ENCODE data around the gene OSBPL5.

- no peak for TF ChIP-seq CTCF (IDR thresholded peaks at IDR 0.05 in 8 of 11, conservative IDR thresholded peaks at IDR 0.05 in 3 of 11)
- TF ChIP-seq POLR2AphosphoS5 (IDR thresholded peaks at IDR 0.05) = no peak
- TF ChIP-seq POLR2A (IDR thresholded peaks at IDR 0.05) = no peak
These were observed 8.8 kb downstream of the OSBPL5 start for GRCh38 chr11:3156282-3156660.
